Measurements from ENCODE around the gene MESP1.
"Not testable (repeated sequence)": the region's sequence is repeated elsewhere in the genome, so short reads cannot be mapped to it uniquely, and the experiment has no call there.

GRCh38 chr15:89782619-89782950, 31.5 kb upstream of the MESP1 start:
- TF ChIP-seq POLR2AphosphoS5, POLR2A, TAF1 (IDR thresholded peaks at IDR 0.05; ENCODE audit: low read depth, low read length): not testable (repeated sequence)
